Fibroblast of the conjunctiva (primary cell): ENCODE data around the gene PLCB3.
A peak's percentile ranks its signal among the peaks of the same experiment; 100 is the strongest.
"Not testable (repeated sequence)": the region's sequence is repeated elsewhere in the genome, so short reads cannot be mapped to it uniquely, and the experiment has no call there.

Experiments
- DNase-seq: peaks from one replicate; pipeline ENCODE4 v3.0.0-alpha.2; 2010; ENCODE audit warnings: low read depth

PLCB3 gene

GRCh38 chr11:64304316-64305072, 53.2 kb downstream of the PLCB3 start:
- peak; percentile 84 for DNase-seq

GRCh38 chr11:64305075-64305690, 53.9 kb downstream of the PLCB3 start, which contains the start of gene ESRRA:
Gene ESRRA, plus strand, starts transcription at chr11:64305524. Its CDS starts 1,656 bp downstream, at chr11:64307180.
- peak; percentile 95 for DNase-seq

- DNase-seq, result peak; percentile 27
Observed at GRCh38 chr11:64305691-64306562, 54.6 kb downstream of the PLCB3 start.

- no peak for DNase-seq
Observed at GRCh38 chr11:64306563-64306875, 55.2 kb downstream of the PLCB3 start.

GRCh38 chr11:64306876-64307622, 55.7 kb downstream of the PLCB3 start:
- DNase-seq, result peak; percentile 16

DNA sequence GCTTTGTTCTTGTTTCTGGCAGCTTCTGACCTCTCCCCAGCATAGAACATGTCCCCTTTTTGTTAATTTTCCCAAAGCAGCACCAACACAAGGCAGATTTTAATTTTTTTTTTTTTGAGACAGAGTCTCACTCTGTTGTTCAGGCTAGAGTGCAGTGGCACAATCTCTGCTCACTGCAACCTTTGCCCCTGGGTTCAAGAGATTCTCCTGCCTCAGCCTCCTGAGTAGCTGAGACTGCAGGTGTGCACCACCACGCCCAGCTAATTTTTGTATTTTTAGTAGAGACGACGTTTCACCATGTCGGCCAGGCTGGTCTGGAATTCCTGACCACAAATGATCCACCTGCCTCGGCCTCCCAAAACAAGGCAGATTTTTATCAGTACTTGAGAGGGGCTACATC, 56.5 kb downstream of the PLCB3 start:
- not testable (repeated sequence) for DNase-seq

GRCh38 chr11:64312947-64313346, 61.6 kb downstream of the PLCB3 start:
- no peak for DNase-seq

DNA sequence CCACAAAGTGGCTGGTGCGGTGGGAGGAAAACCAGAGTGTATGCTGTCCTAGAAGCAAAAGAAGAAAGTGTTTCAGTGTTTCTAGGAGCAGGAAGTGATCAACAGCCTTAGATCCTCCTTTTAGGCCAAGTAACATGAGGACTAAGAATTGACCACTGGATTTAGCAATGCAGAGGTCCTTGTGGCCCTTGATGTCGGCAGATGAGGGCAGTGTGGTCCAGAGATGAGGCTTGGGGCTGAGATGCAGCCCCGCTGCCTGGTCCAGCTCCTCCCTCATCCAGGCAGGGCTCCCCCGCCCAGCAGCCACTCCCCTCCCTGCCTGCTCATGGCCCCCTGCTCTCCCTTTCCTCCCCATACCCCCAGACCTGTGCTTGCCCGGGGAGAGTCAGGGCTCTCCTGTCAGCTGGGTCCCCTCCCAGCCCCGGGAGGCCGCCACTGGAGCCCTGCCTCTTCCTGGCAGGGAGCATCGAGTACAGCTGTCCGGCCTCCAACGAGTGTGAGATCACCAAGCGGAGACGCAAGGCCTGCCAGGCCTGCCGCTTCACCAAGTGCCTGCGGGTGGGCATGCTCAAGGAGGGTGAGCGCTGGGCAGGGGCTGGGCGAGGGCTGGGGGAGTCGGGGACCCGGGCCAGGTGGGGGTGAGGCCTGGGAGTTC, 62.3 kb downstream of the PLCB3 start:
- DNase-seq, result no peak

- no peak for DNase-seq
Observed at GRCh38 chr11:64314146-64314804, 62.9 kb downstream of the PLCB3 start.

DNA sequence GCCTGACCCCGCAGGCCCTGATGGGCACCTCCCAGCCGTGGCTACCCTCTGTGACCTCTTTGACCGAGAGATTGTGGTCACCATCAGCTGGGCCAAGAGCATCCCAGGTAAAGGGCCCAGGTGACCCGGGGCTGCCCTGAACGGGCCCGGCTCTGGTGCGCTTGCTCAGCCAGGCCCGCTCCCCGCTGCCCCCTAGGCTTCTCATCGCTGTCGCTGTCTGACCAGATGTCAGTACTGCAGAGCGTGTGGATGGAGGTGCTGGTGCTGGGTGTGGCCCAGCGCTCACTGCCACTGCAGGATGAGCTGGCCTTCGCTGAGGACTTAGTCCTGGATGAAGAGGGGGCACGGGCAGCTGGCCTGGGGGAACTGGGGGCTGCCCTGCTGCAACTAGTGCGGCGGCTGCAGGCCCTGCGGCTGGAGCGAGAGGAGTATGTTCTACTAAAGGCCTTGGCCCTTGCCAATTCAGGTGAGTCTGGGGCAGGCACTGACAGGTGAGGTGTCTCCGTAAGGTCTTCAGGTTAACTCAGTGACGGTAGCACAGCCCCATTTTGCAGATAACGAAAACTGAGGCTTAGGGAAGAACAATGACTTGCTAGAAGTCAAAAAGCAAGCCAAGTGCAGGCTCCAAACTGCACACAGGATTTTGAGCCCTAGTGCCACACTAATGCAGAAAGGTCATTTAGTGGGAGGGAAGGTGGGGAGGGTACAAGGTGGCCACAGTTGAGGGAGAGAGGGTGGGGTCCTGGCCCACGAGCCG, 63.7 kb downstream of the PLCB3 start:
- no peak for DNase-seq

- DNase-seq, result not testable (repeated sequence)
Observed at GRCh38 chr11:64315667-64316526, 64.6 kb downstream of the PLCB3 start.

DNA sequence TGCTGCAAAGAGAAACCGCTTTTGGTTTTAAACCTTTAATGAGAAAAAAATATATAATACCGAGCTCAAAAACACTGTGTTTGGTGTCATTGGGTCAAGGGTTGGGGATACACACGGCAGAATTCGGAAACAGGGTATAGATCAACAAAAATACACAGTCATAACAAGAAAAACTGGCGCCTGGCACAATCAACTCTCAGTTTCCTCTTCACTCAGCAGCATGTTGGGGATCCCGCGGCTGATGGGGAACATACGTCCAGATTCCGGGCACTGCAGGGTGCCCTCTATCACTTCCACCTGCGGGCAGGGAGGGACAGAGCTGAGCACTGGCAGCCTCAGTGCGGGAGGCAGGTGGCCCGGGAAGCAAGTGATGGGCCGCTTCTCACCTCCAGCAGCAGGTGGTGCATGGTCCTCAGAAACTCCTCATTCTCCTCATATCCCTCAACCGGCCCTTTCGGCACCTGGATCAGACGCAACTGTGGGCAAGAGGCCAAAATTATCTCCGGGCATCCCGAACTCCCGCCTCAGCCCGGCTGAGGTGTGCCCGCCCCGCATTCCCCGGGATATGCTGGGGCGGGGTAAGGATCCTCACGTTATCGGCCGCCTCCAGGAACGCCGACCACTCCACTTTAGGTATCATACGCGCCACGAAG, 65.5 kb downstream of the PLCB3 start:
- no peak for DNase-seq

- peak; percentile 93 for DNase-seq
Observed at GRCh38 chr11:64317325-64317960, 66.1 kb downstream of the PLCB3 start, which contains the start of gene TRMT112. Gene TRMT112, minus strand, starts transcription at chr11:64317559. Its CDS starts 33 bp downstream, at chr11:64317526.

DNA sequence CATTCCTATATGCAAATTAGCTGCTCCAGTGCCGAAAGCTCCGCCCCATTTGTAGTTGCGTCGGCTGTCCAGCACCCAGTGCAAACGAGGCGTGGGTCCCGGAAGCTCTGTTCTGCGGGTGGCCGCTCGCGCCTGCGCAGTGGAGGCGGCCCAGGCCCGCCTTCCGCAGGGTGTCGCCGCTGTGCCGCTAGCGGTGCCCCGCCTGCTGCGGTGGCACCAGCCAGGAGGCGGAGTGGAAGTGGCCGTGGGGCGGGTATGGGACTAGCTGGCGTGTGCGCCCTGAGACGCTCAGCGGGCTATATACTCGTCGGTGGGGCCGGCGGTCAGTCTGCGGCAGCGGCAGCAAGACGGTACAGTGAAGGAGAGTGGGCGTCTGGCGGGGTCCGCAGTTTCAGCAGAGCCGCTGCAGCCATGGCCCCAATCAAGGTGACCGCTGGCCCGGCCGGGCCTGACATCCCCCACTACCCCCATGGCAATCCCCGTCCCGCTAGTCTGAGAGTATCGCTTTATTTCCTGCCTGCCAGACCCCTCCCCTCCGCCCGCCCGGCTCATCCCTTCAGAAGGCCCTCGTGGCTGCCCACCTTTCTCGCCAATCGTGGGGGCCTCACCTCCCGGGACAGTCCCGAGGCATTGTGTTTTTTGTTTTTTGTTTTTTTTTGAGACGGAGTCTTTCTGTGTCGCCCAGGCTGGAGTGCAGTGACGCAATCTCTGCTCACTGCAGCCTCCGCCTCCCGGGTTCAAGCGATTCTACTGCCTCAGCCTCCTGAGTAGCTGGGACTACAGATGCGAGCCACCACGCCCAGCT, 66.8 kb downstream of the PLCB3 start, which contains the start of gene PRDX5:
PRDX5 (plus strand) TSS at position 161 of the 805 bp plus-strand sequence; CDS start at position 256, 95 bp downstream.
- DNase-seq, result peak; percentile 95
